Large intestine (tissue), 3 donors: Measurements from ENCODE around the gene GRIN2A. TPM values are rescaled to one million over a fixed set of nuclear protein-coding genes. Genes with fewer than 3 reads are reported as not detected.

ENCODE experiments used
- DNase-seq, 2 donors: peaks; one replicate each; pipeline versions ENCODE4 v3.0.0 to v3.0.0-alpha.2; 2013
- H3K27ac ChIP-seq: one replicate; pipeline ENCODE4 v1.5.1; 2013; ENCODE audit warnings: low read length
- H3K27me3 ChIP-seq: 2 replicates; pipeline ENCODE4 v1.6.1; 2013; ENCODE audit warnings: low read length; ENCODE audit not compliant: control insufficient read depth, insufficient read depth
- H3K36me3 ChIP-seq: 2 replicates; pipeline ENCODE4 v1.6.1; 2013; ENCODE audit warnings: low read length; ENCODE audit not compliant: control insufficient read depth, insufficient read depth
- H3K4me1 ChIP-seq: one replicate; pipeline ENCODE4 v1.6.1; 2013; ENCODE audit warnings: low read length; ENCODE audit not compliant: control insufficient read depth, insufficient read depth
- H3K4me3 ChIP-seq: one replicate; pipeline ENCODE4 v1.5.1; 2013; ENCODE audit warnings: low read length
- H3K9me3 ChIP-seq: one replicate; pipeline ENCODE4 v1.6.1; 2013; ENCODE audit warnings: mild to moderate bottlenecking, low read depth, low read length, moderate library complexity; ENCODE audit not compliant: control insufficient read depth
- WGBS: methylation state at CpG from one replicate; pipeline ENCODE4 v1.1.5; 2013; ENCODE audit warnings: low lambda C conversion rate; ENCODE audit not compliant: insufficient coverage; 5-methylcytosine and 5-hydroxymethylcytosine counted together
- polyA plus RNA-seq: library from polyadenylated mRNA; unstranded; fragments of 120-200 nt; gene quantifications from one replicate; pipeline ENCODE4 v1.2.1, GENCODE V29; 2013

GRIN2A gene
- polyA plus RNA-seq, 1 donor = 0.10 TPM

- H3K27ac ChIP-seq = no peak overlapping the region
- H3K36me3 ChIP-seq = no peaks in the 10 kb centered on the region
- H3K4me1 ChIP-seq = no peaks in the 10 kb centered on the region
- no peak overlapping the region for H3K4me3 ChIP-seq
- DNase-seq = no peak
- no CpG with 5 or more reads among the region's 3 CpGs for WGBS
- no peaks in the 10 kb centered on the region for H3K27me3 ChIP-seq
- no peaks in the 10 kb centered on the region for H3K9me3 ChIP-seq
These were observed 166.8 kb downstream of the GRIN2A start for GRCh38 chr16:10015397-10015796.

- no peak for DNase-seq
- H3K9me3 ChIP-seq = no peaks in the 10 kb centered on the region
- WGBS = 40% methylated on average over 3 of the region's 5 CpGs
These were observed 168.5 kb downstream of the GRIN2A start for GRCh38 chr16:10013774-10014173.

GRCh38 chr16:10013364-10013763 lies 168.9 kb downstream of the GRIN2A start:
- Histone ChIP-seq H3K4me3 (no peak overlapping the region), H3K27me3 (no peaks in the 10 kb centered on the region), H3K27ac (no peak overlapping the region), H3K36me3 (no peaks in the 10 kb centered on the region), H3K9me3 (no peaks in the 10 kb centered on the region), H3K4me1 (no peaks in the 10 kb centered on the region)
- DNase-seq = no peak
- 58% methylated on average over 2 of the region's 4 CpGs for WGBS

More at GRCh38 chr16:10013774-10014173, 168.5 kb downstream of the GRIN2A start:
- Histone ChIP-seq H3K27me3 (no peaks in the 10 kb centered on the region), H3K27ac (no peak overlapping the region), H3K36me3 (no peaks in the 10 kb centered on the region), H3K4me1 (no peaks in the 10 kb centered on the region), H3K4me3 (no peak overlapping the region)

- Histone ChIP-seq H3K4me3 (no peak overlapping the region), H3K4me1 (no peaks in the 10 kb centered on the region), H3K27ac (no peak overlapping the region), H3K27me3 (no peaks in the 10 kb centered on the region), H3K9me3 (no peaks in the 10 kb centered on the region), H3K36me3 (no peaks in the 10 kb centered on the region)
- no CpG with 5 or more reads among the region's 6 CpGs for WGBS
- DNase-seq = no peak
These were observed 172.5 kb downstream of the GRIN2A start for GRCh38 chr16:10009684-10010083.

GRCh38 chr16:10003486-10003885 lies 178.7 kb downstream of the GRIN2A start:
- Histone ChIP-seq H3K4me3 (no peak overlapping the region), H3K27me3 (no peaks in the 10 kb centered on the region), H3K9me3 (no peaks in the 10 kb centered on the region), H3K36me3 (no peaks in the 10 kb centered on the region), H3K27ac (no peak overlapping the region), H3K4me1 (no peaks in the 10 kb centered on the region)
- no CpG with 5 or more reads among the region's 2 CpGs for WGBS
- no peak for DNase-seq

- H3K27ac ChIP-seq = no peak overlapping the region
- H3K4me1 ChIP-seq = no peaks in the 10 kb centered on the region
- no CpG with 5 or more reads among the region's 2 CpGs for WGBS
- no peak overlapping the region for H3K4me3 ChIP-seq
- no peaks in the 10 kb centered on the region for H3K27me3 ChIP-seq
- no peaks in the 10 kb centered on the region for H3K36me3 ChIP-seq
- DNase-seq = no peak
- no peaks in the 10 kb centered on the region for H3K9me3 ChIP-seq
These were observed 180.9 kb downstream of the GRIN2A start for GRCh38 chr16:10001258-10001775.

- Histone ChIP-seq H3K9me3 (no peaks in the 10 kb centered on the region), H3K27ac (no peak overlapping the region), H3K4me1 (no peaks in the 10 kb centered on the region), H3K27me3 (no peaks in the 10 kb centered on the region), H3K4me3 (no peak overlapping the region), H3K36me3 (no peaks in the 10 kb centered on the region)
- DNase-seq = no peak
- no CpG with 5 or more reads among the region's 5 CpGs for WGBS
These were observed 186.0 kb downstream of the GRIN2A start for GRCh38 chr16:9996221-9996620.

- WGBS = no CpG with 5 or more reads among the region's 7 CpGs
- Histone ChIP-seq H3K4me1 (no peaks in the 10 kb centered on the region), H3K27me3 (no peaks in the 10 kb centered on the region), H3K27ac (no peak overlapping the region), H3K36me3 (no peaks in the 10 kb centered on the region), H3K4me3 (no peak overlapping the region), H3K9me3 (no peaks in the 10 kb centered on the region)
- DNase-seq = no peak
These were observed 189.8 kb downstream of the GRIN2A start for GRCh38 chr16:9992441-9992840.

GRCh38 chr16:9980981-9981380 lies 201.2 kb downstream of the GRIN2A start:
- Histone ChIP-seq H3K36me3 (no peaks in the 10 kb centered on the region), H3K27me3 (no peaks in the 10 kb centered on the region), H3K27ac (no peak overlapping the region), H3K4me1 (no peaks in the 10 kb centered on the region), H3K9me3 (no peaks in the 10 kb centered on the region), H3K4me3 (no peak overlapping the region)
- DNase-seq = no peak
- WGBS = no CpG with 5 or more reads among the region's 1 CpG

- no CpG with 5 or more reads among the region's 2 CpGs for WGBS
- Histone ChIP-seq H3K27me3 (no peaks in the 10 kb centered on the region), H3K4me1 (no peaks in the 10 kb centered on the region), H3K4me3 (no peak overlapping the region), H3K27ac (no peak overlapping the region), H3K36me3 (no peaks in the 10 kb centered on the region), H3K9me3 (no peaks in the 10 kb centered on the region)
- DNase-seq = no peak
These were observed 204.0 kb downstream of the GRIN2A start for GRCh38 chr16:9978160-9978725.

- H3K36me3 ChIP-seq = no peaks in the 10 kb centered on the region
- H3K27me3 ChIP-seq = no peaks in the 10 kb centered on the region
- H3K27ac ChIP-seq = no peak overlapping the region
- no peaks in the 10 kb centered on the region for H3K9me3 ChIP-seq
- no CpG with 5 or more reads among the region's 7 CpGs for WGBS
- H3K4me1 ChIP-seq = no peaks in the 10 kb centered on the region
- no peak for DNase-seq
- H3K4me3 ChIP-seq = no peak overlapping the region
These were observed 204.8 kb downstream of the GRIN2A start for GRCh38 chr16:9977333-9977897.
